HS-5 (cell line): Measurements from ENCODE around the gene RTN4.
A peak's percentile ranks its signal among the peaks of the same experiment; 100 is the strongest.

Experiments
- DNase-seq: peaks from one replicate; pipeline ENCODE4 v3.0.0-alpha.2; 2012; ENCODE audit warnings: low read depth

Gene RTN4

GRCh38 chr2:54968561-54969218 is 81.6 kb downstream of the RTN4 start:
- DNase-seq = no peak

- DNase-seq = no peak
Measured at GRCh38 chr2:54967759-54968365, 82.4 kb downstream of the RTN4 start.

- DNase-seq = no peak
Measured at GRCh38 chr2:54967269-54967668, 83.0 kb downstream of the RTN4 start.

- no peak for DNase-seq
Measured at GRCh38 chr2:54966837-54967236, 83.4 kb downstream of the RTN4 start.

GRCh38 chr2:54966165-54966832 is 84.0 kb downstream of the RTN4 start:
- no peak for DNase-seq

GRCh38 chr2:54965425-54965824 is 84.8 kb downstream of the RTN4 start:
- DNase-seq = no peak

GRCh38 chr2:54964816-54965215 is 85.4 kb downstream of the RTN4 start:
- DNase-seq = no peak

GRCh38 chr2:54964271-54964670 is 86.0 kb downstream of the RTN4 start:
- no peak for DNase-seq

- no peak for DNase-seq
Measured at GRCh38 chr2:54963476-54963875, 86.8 kb downstream of the RTN4 start.

- no peak for DNase-seq
Measured at GRCh38 chr2:54962935-54963440, 87.3 kb downstream of the RTN4 start.

- DNase-seq = no peak
Measured at GRCh38 chr2:54962511-54962910, 87.7 kb downstream of the RTN4 start.

GRCh38 chr2:54960164-54960563 is 90.1 kb downstream of the RTN4 start:
- no peak for DNase-seq

GRCh38 chr2:54958717-54959371 is 91.4 kb downstream of the RTN4 start:
- no peak for DNase-seq

GRCh38 chr2:54957321-54957999 is 92.8 kb downstream of the RTN4 start:
- DNase-seq = no peak

- DNase-seq = no peak
Measured at GRCh38 chr2:54956111-54956627, 94.1 kb downstream of the RTN4 start.

GRCh38 chr2:54955358-54956110 is 94.7 kb downstream of the RTN4 start:
- no peak for DNase-seq

GRCh38 chr2:54954705-54955357 is 95.4 kb downstream of the RTN4 start:
- no peak for DNase-seq

- no peak for DNase-seq
Measured at GRCh38 chr2:54954158-54954557, 96.1 kb downstream of the RTN4 start.

- DNase-seq = peak; percentile 38
Measured at GRCh38 chr2:54952978-54953456, 97.2 kb downstream of the RTN4 start.

GRCh38 chr2:54952425-54952824 is 97.8 kb downstream of the RTN4 start:
- no peak for DNase-seq
